ENCODE measurements around the gene PTPRN2.

The PTPRN2 gene

GRCh38 chr7:157813741-157814661 lies 773.6 kb downstream of the PTPRN2 start:
- Histone ChIP-seq H3K36me3 (ENCODE audit: control insufficient read depth, insufficient read depth, low read length) (no peaks in the 10 kb centered on the region), H3K27ac (ENCODE audit: low read depth, low read length) (no peak overlapping the region), H3K9ac (ENCODE audit: low read length) (no peak overlapping the region), H3K27me3 (ENCODE audit: control insufficient read depth, insufficient read depth, low read length) (no peaks in the 10 kb centered on the region), H3K4me3 (ENCODE audit: low read depth, low read length) (no peak overlapping the region), H3K9me3 (ENCODE audit: control insufficient read depth, insufficient read depth, low read depth, low read length) (peaks cover 34% of the 10 kb centered on the region), H3K4me1 (ENCODE audit: control insufficient read depth, insufficient read depth, low read length) (no peaks in the 10 kb centered on the region)

DNA sequence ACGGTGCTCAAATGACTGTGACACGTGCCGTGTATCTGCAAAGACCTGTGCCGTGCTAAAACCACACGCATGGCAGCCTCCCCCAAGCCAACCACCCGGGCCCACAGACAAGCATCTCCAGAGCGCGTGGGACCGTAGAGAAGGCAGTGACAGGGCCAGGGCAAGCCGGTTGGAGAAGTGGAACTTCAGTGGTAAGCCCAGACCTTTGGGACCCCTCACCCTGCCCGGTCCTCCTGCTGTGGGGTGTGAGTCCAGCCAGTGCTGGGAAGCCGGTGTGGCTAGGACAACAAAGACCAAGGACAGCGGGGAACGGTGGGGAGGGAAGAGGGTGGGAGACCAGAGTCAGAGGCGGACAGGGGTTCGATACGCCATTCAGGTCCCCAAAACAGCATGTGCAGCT lies 774.6 kb downstream of the PTPRN2 start:
- peaks cover 42% of the 10 kb centered on the region for H3K9me3 ChIP-seq (ENCODE audit: control insufficient read depth, insufficient read depth, low read depth, low read length)
- H3K36me3 ChIP-seq (ENCODE audit: control insufficient read depth, insufficient read depth, low read length): no peaks in the 10 kb centered on the region
- no peak overlapping the region for H3K9ac ChIP-seq (ENCODE audit: low read length)
- no peaks in the 10 kb centered on the region for H3K27me3 ChIP-seq (ENCODE audit: control insufficient read depth, insufficient read depth, low read length)
- no peaks in the 10 kb centered on the region for H3K4me1 ChIP-seq (ENCODE audit: control insufficient read depth, insufficient read depth, low read length)
- H3K4me3 ChIP-seq (ENCODE audit: low read depth, low read length): no peak overlapping the region
- H3K27ac ChIP-seq (ENCODE audit: low read depth, low read length): no peak overlapping the region

DNA sequence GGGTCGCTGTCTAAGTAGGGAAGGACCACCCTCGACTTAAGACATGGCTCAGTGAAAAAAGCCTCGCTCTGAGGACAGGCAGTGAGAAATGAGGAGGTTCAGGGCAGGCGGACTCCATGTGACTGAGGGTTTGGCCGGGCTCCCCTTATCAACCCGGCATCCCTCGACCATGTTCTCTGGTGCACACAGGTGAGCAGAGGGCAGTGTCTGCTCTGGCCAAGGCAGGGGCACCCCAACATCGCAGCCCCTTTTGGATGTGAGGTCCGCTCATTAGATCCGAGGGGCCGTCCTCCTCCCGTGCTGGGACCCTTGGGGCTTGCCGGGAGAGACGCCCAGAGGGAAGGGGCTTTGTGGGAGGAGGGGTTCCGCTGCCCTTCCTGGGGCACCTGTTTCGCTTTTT lies 775.7 kb downstream of the PTPRN2 start:
- no peaks in the 10 kb centered on the region for H3K27me3 ChIP-seq (ENCODE audit: control insufficient read depth, insufficient read depth, low read length)
- no peaks in the 10 kb centered on the region for H3K4me1 ChIP-seq (ENCODE audit: control insufficient read depth, insufficient read depth, low read length)

DNA sequence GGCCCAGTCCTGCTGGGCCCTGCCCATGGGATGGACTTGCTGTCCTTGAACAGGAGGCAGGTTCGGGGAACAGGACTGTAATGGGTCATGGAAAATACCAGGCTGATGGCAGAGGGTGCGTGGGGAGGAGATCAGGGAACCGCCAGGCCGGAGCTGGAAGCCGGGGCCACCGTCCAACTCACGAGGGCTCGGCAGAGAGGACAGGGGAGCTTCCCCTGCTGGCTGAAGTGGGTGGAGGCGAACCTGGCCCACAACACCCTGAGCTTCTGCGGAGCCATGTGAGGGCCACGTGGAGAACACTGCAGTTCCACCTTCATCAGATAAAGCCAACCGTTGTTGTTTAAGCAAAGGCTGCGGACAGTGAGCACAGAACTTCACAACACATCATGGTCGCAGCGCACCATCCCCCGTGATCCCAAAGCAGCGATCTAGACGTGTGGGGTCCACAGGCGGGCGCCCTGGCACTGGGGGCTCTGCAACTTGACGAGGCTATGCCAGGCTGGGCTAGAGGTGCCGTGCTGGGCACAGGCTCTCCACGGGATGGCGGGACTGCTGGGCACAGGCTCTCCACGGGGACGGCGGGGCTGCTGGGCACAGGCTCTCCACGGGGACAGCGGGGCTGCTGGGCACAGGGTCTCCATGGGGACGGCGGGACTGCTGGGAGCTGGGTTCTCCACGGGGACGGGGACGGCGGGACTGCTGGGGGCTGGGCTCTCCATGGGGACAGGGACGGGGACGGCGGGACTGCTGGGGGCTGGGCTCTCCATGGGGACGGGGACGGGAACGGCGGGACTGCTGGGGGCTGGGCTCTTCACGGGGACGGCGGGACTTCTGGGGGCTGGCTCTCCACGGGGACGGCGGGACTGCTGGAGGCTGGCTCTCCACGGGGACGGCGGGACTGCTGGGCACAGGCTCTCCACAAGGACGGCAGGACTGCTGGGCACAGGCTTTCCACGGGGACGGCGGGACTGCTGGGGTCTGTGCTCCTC lies 777.5 kb downstream of the PTPRN2 start:
- Histone ChIP-seq H3K4me3 (ENCODE audit: low read depth, low read length) (no peak overlapping the region), H3K9ac (ENCODE audit: low read length) (no peak overlapping the region), H3K4me1 (ENCODE audit: control insufficient read depth, insufficient read depth, low read length) (no peaks in the 10 kb centered on the region), H3K27me3 (ENCODE audit: control insufficient read depth, insufficient read depth, low read length) (no peaks in the 10 kb centered on the region), H3K36me3 (ENCODE audit: control insufficient read depth, insufficient read depth, low read length) (no peaks in the 10 kb centered on the region), H3K9me3 (ENCODE audit: control insufficient read depth, insufficient read depth, low read depth, low read length) (peaks cover 50% of the 10 kb centered on the region), H3K27ac (ENCODE audit: low read depth, low read length) (no peak overlapping the region)

More for the DNA sequence above, 775.7 kb downstream of the PTPRN2 start:
- H3K9ac ChIP-seq (ENCODE audit: low read length): no peak overlapping the region
- H3K4me3 ChIP-seq (ENCODE audit: low read depth, low read length): no peak overlapping the region
- peaks cover 45% of the 10 kb centered on the region for H3K9me3 ChIP-seq (ENCODE audit: control insufficient read depth, insufficient read depth, low read depth, low read length)
- H3K27ac ChIP-seq (ENCODE audit: low read depth, low read length): no peak overlapping the region
- H3K36me3 ChIP-seq (ENCODE audit: control insufficient read depth, insufficient read depth, low read length): no peaks in the 10 kb centered on the region

DNA sequence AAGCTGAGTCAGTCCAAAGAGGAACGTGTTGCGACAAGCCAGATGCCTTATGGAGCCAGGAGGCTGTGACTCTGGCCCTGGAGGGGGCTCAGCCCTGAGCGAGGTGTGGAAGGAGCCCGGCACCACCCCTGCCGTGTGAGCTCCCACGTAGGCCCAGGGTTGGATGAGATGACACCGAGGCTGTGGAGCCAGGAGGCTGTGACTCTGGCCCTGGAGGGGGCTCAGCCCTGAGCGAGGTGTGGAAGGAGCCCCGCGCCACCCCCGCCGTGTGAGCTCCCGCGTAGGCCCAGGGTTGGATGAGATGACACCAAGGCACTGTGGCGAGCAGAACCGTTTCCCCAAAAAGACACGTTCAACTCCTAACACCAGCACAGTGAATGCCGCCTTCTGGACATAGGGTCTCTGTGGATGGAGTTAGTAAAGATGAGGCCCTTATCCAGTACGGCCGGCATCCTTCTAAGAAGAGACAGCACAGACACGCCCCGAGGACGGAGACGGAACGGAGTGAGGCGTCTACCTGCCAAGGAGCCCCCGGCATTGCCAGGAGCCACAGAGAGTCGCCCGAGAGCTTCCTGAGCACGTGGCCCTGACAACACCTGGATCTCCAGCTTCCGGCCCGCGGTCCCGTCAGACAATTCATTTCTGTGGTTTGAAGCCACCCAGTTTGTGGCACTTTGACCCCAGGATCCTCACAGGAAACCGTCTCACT lies 778.3 kb downstream of the PTPRN2 start:
- Histone ChIP-seq H3K27me3 (ENCODE audit: control insufficient read depth, insufficient read depth, low read length) (no peaks in the 10 kb centered on the region), H3K9me3 (ENCODE audit: control insufficient read depth, insufficient read depth, low read depth, low read length) (peaks cover 50% of the 10 kb centered on the region)

DNA sequence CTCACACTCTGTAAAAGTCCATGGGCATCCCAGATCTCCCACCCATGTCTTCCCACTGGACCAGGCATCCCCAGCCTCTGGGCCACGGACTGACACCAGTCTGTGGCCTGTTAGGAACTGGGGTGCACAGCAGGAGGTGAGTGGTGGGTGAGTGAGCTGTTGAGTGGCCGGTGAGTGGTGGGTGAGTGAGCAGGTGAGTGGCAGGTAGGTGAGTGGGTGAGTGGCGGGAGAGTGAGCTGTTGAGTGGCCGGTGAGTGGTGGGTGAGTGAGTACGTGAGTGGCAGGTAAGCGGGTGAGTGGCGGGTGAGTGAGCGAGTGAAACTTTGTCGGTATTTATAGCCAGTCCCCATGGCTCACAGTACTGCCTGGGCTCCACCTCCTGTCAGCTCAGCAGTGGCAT lies 779.6 kb downstream of the PTPRN2 start:
- Histone ChIP-seq H3K27ac (ENCODE audit: low read depth, low read length) (no peak overlapping the region), H3K9ac (ENCODE audit: low read length) (no peak overlapping the region), H3K4me3 (ENCODE audit: low read depth, low read length) (no peak overlapping the region), H3K4me1 (ENCODE audit: control insufficient read depth, insufficient read depth, low read length) (no peaks in the 10 kb centered on the region), H3K9me3 (ENCODE audit: control insufficient read depth, insufficient read depth, low read depth, low read length) (peaks cover 51% of the 10 kb centered on the region), H3K36me3 (ENCODE audit: control insufficient read depth, insufficient read depth, low read length) (no peaks in the 10 kb centered on the region), H3K27me3 (ENCODE audit: control insufficient read depth, insufficient read depth, low read length) (no peaks in the 10 kb centered on the region)

More for the DNA sequence above, 778.3 kb downstream of the PTPRN2 start:
- Histone ChIP-seq H3K4me3 (ENCODE audit: low read depth, low read length) (no peak overlapping the region), H3K27ac (ENCODE audit: low read depth, low read length) (no peak overlapping the region), H3K4me1 (ENCODE audit: control insufficient read depth, insufficient read depth, low read length) (no peaks in the 10 kb centered on the region), H3K36me3 (ENCODE audit: control insufficient read depth, insufficient read depth, low read length) (no peaks in the 10 kb centered on the region), H3K9ac (ENCODE audit: low read length) (no peak overlapping the region)

DNA sequence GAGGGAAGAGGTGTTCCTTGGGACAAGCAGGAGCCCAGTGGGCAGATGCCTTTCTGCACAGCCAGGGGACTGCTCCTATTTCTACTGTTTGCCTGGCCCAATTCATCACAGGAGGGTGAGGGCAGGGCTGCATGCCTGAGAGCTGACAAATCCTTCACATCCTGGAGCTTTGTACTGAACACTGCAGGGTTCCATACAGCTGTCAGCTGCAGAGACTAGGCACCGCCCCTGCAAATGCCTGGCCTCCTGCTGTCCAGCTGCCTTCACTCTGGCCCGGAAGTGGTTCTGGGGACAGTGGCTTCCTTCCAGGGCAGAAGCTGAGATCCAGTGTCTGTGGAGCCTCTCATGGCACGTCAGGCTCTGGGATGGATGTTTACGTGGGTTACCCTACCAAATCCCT lies 780.1 kb downstream of the PTPRN2 start:
- H3K9ac ChIP-seq (ENCODE audit: low read length): no peak overlapping the region
- H3K9me3 ChIP-seq (ENCODE audit: control insufficient read depth, insufficient read depth, low read depth, low read length): peaks cover 48% of the 10 kb centered on the region
- H3K4me3 ChIP-seq (ENCODE audit: low read depth, low read length): no peak overlapping the region
- H3K4me1 ChIP-seq (ENCODE audit: control insufficient read depth, insufficient read depth, low read length): no peaks in the 10 kb centered on the region
- no peak overlapping the region for H3K27ac ChIP-seq (ENCODE audit: low read depth, low read length)
- no peaks in the 10 kb centered on the region for H3K36me3 ChIP-seq (ENCODE audit: control insufficient read depth, insufficient read depth, low read length)
- H3K27me3 ChIP-seq (ENCODE audit: control insufficient read depth, insufficient read depth, low read length): no peaks in the 10 kb centered on the region

GRCh38 chr7:157806711-157807110 lies 780.9 kb downstream of the PTPRN2 start:
- Histone ChIP-seq H3K27ac (ENCODE audit: low read depth, low read length) (no peak overlapping the region), H3K9ac (ENCODE audit: low read length) (no peak overlapping the region), H3K4me3 (ENCODE audit: low read depth, low read length) (no peak overlapping the region), H3K36me3 (ENCODE audit: control insufficient read depth, insufficient read depth, low read length) (no peaks in the 10 kb centered on the region), H3K4me1 (ENCODE audit: control insufficient read depth, insufficient read depth, low read length) (no peaks in the 10 kb centered on the region), H3K27me3 (ENCODE audit: control insufficient read depth, insufficient read depth, low read length) (no peaks in the 10 kb centered on the region), H3K9me3 (ENCODE audit: control insufficient read depth, insufficient read depth, low read depth, low read length) (peaks cover 43% of the 10 kb centered on the region)

GRCh38 chr7:157805713-157806112 lies 781.9 kb downstream of the PTPRN2 start:
- Histone ChIP-seq H3K9ac (ENCODE audit: low read length) (no peak overlapping the region), H3K36me3 (ENCODE audit: control insufficient read depth, insufficient read depth, low read length) (no peaks in the 10 kb centered on the region), H3K4me1 (ENCODE audit: control insufficient read depth, insufficient read depth, low read length) (no peaks in the 10 kb centered on the region), H3K27me3 (ENCODE audit: control insufficient read depth, insufficient read depth, low read length) (no peaks in the 10 kb centered on the region), H3K4me3 (ENCODE audit: low read depth, low read length) (no peak overlapping the region), H3K27ac (ENCODE audit: low read depth, low read length) (no peak overlapping the region), H3K9me3 (ENCODE audit: control insufficient read depth, insufficient read depth, low read depth, low read length) (peaks cover 38% of the 10 kb centered on the region)

DNA sequence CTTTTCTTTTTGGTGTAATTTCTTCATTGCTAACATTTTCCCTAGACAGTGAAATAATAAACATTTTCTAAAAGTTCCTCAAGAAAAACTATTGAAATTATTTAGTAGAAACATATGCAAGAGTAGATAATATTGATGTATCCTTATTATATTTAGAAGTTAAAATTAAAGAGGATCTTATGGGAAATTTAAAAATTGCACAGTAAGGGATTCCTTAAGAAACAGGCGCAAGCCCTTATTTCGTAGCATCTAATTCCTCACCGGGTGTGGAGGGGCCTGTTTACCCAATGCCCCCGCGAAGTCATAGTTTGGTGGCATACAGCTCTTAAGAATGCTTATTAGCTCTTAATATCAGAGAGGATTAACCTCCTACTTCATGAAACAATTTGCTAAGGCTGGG lies 783.7 kb downstream of the PTPRN2 start:
- H3K9me3 ChIP-seq (ENCODE audit: control insufficient read depth, insufficient read depth, low read depth, low read length): peaks cover 23% of the 10 kb centered on the region
- no peak overlapping the region for H3K4me3 ChIP-seq (ENCODE audit: low read depth, low read length)
- no peak overlapping the region for H3K27ac ChIP-seq (ENCODE audit: low read depth, low read length)
- H3K27me3 ChIP-seq (ENCODE audit: control insufficient read depth, insufficient read depth, low read length): no peaks in the 10 kb centered on the region
- H3K4me1 ChIP-seq (ENCODE audit: control insufficient read depth, insufficient read depth, low read length): no peaks in the 10 kb centered on the region
- no peaks in the 10 kb centered on the region for H3K36me3 ChIP-seq (ENCODE audit: control insufficient read depth, insufficient read depth, low read length)
- no peak overlapping the region for H3K9ac ChIP-seq (ENCODE audit: low read length)
